GM12872 (cell line): ENCODE data around the gene SLC27A4.

Experiments used
- TF ChIP-seq, protein P1 (sequence below): IDR thresholded peaks from 3 replicates; pipeline ENCODE4 v1.5.1; 2011; ENCODE audit warnings: low read depth, mild to moderate bottlenecking, low read length, moderate library complexity; ENCODE audit not compliant: insufficient read depth

SLC27A4 gene

DNA sequence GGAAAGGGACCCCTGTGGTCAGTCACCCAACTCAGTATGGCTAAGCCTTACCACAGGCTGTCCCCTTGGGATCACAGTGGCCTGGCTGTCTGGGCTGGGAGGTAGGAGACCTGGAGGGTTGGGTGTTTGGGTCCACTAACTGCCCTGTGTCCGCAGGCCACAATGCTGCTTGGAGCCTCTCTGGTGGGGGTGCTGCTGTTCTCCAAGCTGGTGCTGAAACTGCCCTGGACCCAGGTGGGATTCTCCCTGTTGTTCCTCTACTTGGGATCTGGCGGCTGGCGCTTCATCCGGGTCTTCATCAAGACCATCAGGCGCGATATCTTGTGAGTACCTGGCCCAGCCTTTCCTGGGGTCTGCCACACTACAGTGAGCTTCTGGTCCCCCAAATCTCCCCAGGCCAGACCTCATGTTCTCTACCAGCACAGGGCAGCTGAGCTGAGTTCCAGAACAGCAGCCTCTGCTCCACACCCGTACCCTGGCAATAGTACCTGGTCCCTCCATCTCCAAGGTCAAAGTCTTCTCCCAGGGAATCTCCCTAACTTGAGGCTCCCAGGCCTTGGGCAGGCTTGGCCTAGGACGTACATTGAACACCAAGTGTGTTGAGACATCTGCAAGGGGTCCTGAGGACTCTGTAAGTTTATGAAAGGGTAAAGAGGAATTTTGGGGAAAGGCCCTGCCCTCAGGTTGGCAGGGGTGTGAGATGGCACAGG, 2.8 kb downstream of the SLC27A4 start:
- TF ChIP-seq, protein P1, sequence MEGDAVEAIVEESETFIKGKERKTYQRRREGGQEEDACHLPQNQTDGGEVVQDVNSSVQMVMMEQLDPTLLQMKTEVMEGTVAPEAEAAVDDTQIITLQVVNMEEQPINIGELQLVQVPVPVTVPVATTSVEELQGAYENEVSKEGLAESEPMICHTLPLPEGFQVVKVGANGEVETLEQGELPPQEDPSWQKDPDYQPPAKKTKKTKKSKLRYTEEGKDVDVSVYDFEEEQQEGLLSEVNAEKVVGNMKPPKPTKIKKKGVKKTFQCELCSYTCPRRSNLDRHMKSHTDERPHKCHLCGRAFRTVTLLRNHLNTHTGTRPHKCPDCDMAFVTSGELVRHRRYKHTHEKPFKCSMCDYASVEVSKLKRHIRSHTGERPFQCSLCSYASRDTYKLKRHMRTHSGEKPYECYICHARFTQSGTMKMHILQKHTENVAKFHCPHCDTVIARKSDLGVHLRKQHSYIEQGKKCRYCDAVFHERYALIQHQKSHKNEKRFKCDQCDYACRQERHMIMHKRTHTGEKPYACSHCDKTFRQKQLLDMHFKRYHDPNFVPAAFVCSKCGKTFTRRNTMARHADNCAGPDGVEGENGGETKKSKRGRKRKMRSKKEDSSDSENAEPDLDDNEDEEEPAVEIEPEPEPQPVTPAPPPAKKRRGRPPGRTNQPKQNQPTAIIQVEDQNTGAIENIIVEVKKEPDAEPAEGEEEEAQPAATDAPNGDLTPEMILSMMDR: no peak

DNA sequence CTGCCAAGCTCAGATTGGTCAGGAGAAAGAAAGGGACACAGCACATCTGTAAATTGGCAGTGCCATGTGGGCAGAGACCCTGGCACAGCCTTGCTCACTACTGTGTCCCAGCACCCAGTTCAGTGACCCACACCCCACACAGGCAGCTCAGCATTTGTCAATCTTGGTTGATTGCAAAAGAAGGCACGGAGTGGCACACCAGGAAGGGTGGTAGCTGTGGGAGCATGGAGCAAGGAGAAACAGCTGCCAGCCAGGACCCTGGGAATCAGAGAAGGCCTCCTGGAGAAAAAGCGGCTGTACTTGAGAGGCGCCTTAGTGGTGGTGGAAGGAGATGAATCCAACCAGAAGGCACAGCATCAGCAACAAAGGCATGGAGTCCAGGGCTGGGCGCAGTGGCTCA, 3.5 kb downstream of the SLC27A4 start:
- TF ChIP-seq, protein P1: no peak

DNA sequence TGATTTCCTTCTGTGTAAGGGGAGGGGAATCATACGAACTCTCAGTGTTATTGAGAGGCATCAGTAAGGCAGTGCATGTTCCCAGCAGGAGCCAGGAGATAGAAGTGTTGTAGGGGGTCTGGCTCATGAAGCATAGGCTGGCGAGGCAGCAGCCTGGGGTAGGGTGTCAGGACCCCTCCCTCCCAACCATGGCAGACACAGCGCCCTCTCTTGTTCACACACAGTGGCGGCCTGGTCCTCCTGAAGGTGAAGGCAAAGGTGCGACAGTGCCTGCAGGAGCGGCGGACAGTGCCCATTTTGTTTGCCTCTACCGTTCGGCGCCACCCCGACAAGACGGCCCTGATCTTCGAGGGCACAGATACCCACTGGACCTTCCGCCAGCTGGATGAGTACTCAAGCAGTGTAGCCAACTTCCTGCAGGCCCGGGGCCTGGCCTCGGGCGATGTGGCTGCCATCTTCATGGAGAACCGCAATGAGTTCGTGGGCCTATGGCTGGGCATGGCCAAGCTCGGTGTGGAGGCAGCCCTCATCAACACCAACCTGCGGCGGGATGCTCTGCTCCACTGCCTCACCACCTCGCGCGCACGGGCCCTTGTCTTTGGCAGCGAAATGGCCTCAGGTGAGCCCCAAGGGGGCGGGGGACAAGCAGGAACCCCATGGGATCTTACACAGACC, 4.7 kb downstream of the SLC27A4 start:
- TF ChIP-seq, protein P1: no peak

DNA sequence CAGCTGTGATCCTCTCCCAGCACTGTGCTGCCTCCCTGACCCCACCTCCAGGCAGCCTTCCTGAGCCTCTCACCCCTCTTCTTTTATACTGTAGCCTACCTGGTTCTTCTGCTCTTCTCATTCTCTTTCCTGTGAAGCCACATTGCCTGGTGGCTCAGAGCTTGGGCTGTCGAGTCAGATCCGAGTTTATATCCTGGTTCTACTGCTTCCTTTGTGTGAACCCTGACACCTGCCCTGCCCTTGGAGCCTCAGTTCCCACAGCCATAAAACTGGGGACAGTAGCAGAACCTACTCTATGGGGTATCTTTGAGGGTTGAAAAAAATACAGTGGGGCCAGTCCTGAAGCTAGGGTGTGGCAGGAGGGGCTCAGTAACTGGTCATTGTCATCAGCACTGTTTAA, 8.8 kb downstream of the SLC27A4 start:
- TF ChIP-seq, protein P1: no peak

DNA sequence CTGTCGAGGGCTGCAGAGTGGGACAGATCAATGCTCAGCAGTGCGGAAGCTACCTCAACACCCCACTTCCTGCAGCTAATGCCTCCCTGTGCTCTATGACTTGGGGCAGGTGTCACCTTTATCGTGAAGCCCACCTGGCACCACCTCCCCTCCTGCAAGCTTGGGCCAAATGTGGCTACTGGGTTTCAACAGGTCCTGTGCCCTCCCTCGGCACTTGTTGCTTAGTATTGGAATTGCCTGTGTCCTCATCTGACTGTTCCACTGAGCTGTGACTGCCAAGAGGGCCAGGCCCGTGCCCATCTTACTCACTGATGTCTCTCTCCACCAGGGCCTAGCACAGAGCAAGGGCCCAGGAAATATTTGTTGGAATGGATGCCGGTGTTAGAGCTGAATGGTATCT, 9.4 kb downstream of the SLC27A4 start:
- TF ChIP-seq, protein P1: no peak

DNA sequence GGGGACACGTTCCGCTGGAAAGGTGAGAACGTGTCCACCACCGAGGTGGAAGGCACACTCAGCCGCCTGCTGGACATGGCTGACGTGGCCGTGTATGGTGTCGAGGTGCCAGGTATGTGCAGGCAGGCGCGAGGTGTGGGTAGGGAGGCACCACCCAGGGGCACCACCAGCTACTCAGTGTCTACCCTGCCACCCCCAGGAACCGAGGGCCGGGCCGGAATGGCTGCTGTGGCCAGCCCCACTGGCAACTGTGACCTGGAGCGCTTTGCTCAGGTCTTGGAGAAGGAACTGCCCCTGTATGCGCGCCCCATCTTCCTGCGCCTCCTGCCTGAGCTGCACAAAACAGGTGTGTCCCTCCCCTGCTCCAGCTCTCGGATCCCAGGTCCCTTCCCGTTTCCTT, 15.1 kb downstream of the SLC27A4 start:
- TF ChIP-seq, protein P1: no peak

DNA sequence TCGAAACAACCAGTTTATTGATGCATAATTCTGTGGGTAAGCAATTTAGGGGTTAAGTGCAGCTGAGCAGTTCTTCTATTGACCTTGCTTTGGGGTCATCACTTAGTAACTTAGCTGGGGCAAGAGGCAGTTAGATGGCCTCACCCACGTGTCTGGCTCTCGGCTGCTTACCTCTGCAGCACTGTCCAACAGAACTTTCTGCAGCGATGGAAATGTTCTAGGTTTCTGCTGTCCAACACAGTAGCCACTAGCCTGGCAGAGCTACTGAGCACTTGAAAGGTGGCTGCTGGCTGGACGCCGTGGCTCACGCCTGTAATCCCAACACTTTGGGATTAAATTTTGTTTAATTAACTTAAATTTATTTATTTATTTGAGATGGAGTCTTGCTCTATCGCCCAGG, 17.8 kb downstream of the SLC27A4 start:
- TF ChIP-seq, protein P1: no peak
